Hepatocyte (in vitro differentiated cells): Measurements from ENCODE around the gene SRRM2. TPM values are rescaled to one million over a fixed set of nuclear protein-coding genes. Genes with fewer than 3 reads are reported as not detected.

Experiments
- DNase-seq: peaks from one replicate; pipeline ENCODE4 v3.0.0-alpha.2; 2016; ENCODE audit warnings: low spot score
- H2AFZ ChIP-seq: fragments of 200-600 bp; sonication (generic); 2 replicates; pipeline ENCODE4 v1.6.0; 2016; ENCODE audit warnings: antibody characterized with exemption, mild to moderate bottlenecking
- H3K27ac ChIP-seq: fragments of 200-600 bp; sonication (generic); 2 replicates; pipeline ENCODE4 v1.5.1; 2016; ENCODE audit warnings: mild to moderate bottlenecking
- H3K27me3 ChIP-seq: fragments of 200-600 bp; sonication (generic); 2 replicates; pipeline ENCODE4 v1.6.1; 2016
- H3K36me3 ChIP-seq: fragments of 200-600 bp; sonication (generic); replicated peaks from 2 replicates; pipeline ENCODE4 v1.5.1; 2016; ENCODE audit warnings: low read depth; ENCODE audit not compliant: insufficient read depth
- H3K4me1 ChIP-seq: fragments of 200-600 bp; sonication (generic); 2 replicates; pipeline ENCODE4 v1.5.1; 2016; ENCODE audit warnings: mild to moderate bottlenecking, moderate library complexity; ENCODE audit not compliant: insufficient read depth
- H3K4me2 ChIP-seq: fragments of 200-600 bp; sonication (generic); 2 replicates; pipeline ENCODE4 v1.6.0; 2016
- H3K4me3 ChIP-seq: fragments of 200-600 bp; sonication (generic); 2 replicates; pipeline ENCODE4 v1.5.1; 2016; ENCODE audit warnings: mild to moderate bottlenecking
- H3K79me2 ChIP-seq: fragments of 200-600 bp; sonication (generic); 2 replicates; pipeline ENCODE4 v1.6.0; 2017; ENCODE audit warnings: mild to moderate bottlenecking
- H3K9me2 ChIP-seq: fragments of 200-600 bp; sonication (generic); replicated peaks from 2 replicates; pipeline ENCODE4 v1.6.0; 2017; ENCODE audit warnings: mild to moderate bottlenecking; ENCODE audit not compliant: insufficient read depth
- H3K9me3 ChIP-seq: fragments of 200-600 bp; sonication (generic); 2 replicates; pipeline ENCODE4 v1.5.1; 2016; ENCODE audit warnings: low read depth, mild to moderate bottlenecking
- H4K20me1 ChIP-seq: fragments of 200-600 bp; sonication (generic); 2 replicates; pipeline ENCODE4 v1.6.0; 2016; ENCODE audit warnings: mild to moderate bottlenecking; ENCODE audit not compliant: insufficient read depth, poor library complexity, severe bottlenecking
- EZH2 ChIP-seq: fragments of 200-600 bp; sonication (generic); IDR thresholded peaks from 2 replicates; pipeline ENCODE4 v1.6.1; 2016; ENCODE audit warnings: antibody characterized with exemption, mild to moderate bottlenecking, borderline replicate concordance
- EZH2phosphoT487 ChIP-seq: fragments of 200-600 bp; sonication (generic); IDR thresholded peaks from one replicate; pipeline ENCODE4 v1.6.1; 2018; ENCODE audit warnings: antibody characterized with exemption, mild to moderate bottlenecking, low read depth, moderate library complexity; ENCODE audit not compliant: unreplicated experiment, severe bottlenecking
- WGBS: methylation state at CpG from one replicate; pipeline ENCODE4 v1.1.6; 2016; ENCODE audit warnings: low lambda C conversion rate; ENCODE audit errors: missing lambda C conversion rate; 5-methylcytosine and 5-hydroxymethylcytosine counted together
- polyA plus RNA-seq: library from polyadenylated mRNA; unstranded; fragments of >200 nt; fragmentation: Nextera tagmentation; extraction: Ambion mirVana; gene quantifications from 2 replicates; pipeline ENCODE4 v1.2.1, GENCODE V29; 2016
- total RNA-seq: library from RNA; depleted of rRNA; stranded (reverse); fragments of >200 nt; gene quantifications from 2 replicates; pipeline ENCODE4 v1.2.3, GENCODE V29; 2014
- TF ChIP-seq, protein P1 (sequence below): fragments of 200-600 bp; sonication (generic); IDR thresholded peaks from 2 replicates; pipeline ENCODE4 v1.5.1; 2016; ENCODE audit warnings: antibody characterized with exemption, mild to moderate bottlenecking; ENCODE audit not compliant: poor library complexity

SRRM2 gene
- total and polyA plus RNA-seq, 2 experiments from 2014 or later, result 142 to 403 TPM

GRCh38 chr16:2744711-2745110, 7.7 kb upstream of the SRRM2 start:
- TF ChIP-seq EZH2, result no peak
- no peak for TF ChIP-seq EZH2phosphoT487
- TF ChIP-seq, protein P1, sequence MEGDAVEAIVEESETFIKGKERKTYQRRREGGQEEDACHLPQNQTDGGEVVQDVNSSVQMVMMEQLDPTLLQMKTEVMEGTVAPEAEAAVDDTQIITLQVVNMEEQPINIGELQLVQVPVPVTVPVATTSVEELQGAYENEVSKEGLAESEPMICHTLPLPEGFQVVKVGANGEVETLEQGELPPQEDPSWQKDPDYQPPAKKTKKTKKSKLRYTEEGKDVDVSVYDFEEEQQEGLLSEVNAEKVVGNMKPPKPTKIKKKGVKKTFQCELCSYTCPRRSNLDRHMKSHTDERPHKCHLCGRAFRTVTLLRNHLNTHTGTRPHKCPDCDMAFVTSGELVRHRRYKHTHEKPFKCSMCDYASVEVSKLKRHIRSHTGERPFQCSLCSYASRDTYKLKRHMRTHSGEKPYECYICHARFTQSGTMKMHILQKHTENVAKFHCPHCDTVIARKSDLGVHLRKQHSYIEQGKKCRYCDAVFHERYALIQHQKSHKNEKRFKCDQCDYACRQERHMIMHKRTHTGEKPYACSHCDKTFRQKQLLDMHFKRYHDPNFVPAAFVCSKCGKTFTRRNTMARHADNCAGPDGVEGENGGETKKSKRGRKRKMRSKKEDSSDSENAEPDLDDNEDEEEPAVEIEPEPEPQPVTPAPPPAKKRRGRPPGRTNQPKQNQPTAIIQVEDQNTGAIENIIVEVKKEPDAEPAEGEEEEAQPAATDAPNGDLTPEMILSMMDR, result no peak
- no peak for DNase-seq
- no peaks in the 10 kb centered on the region for H3K36me3 ChIP-seq
- H3K79me2 ChIP-seq, result no peaks in the 10 kb centered on the region
- H3K4me3 ChIP-seq, result no peak overlapping the region
- H3K4me2 ChIP-seq, result no peak overlapping the region
- no peak overlapping the region for H2AFZ ChIP-seq
- no peaks in the 10 kb centered on the region for H3K9me3 ChIP-seq
- H3K9me2 ChIP-seq, result no peaks in the 10 kb centered on the region
- H3K4me1 ChIP-seq, result no peaks in the 10 kb centered on the region
- H3K27ac ChIP-seq, result no peak overlapping the region
- WGBS, result 91% methylated on average over 6 of the region's 6 CpGs
- no peaks in the 10 kb centered on the region for H3K27me3 ChIP-seq
- H4K20me1 ChIP-seq, result no peaks in the 10 kb centered on the region

- no peak overlapping the region for H3K4me3 ChIP-seq
- H3K9me2 ChIP-seq, result no peaks in the 10 kb centered on the region
- no peak overlapping the region for H3K4me2 ChIP-seq
- no peaks in the 10 kb centered on the region for H3K27me3 ChIP-seq
- no peaks in the 10 kb centered on the region for H3K9me3 ChIP-seq
- no peaks in the 10 kb centered on the region for H3K36me3 ChIP-seq
- H3K79me2 ChIP-seq, result peaks cover 2% of the 10 kb centered on the region
- TF ChIP-seq EZH2phosphoT487 (no peak), EZH2 (no peak)
- TF ChIP-seq, protein P1, result no peak
- no peaks in the 10 kb centered on the region for H4K20me1 ChIP-seq
- H3K27ac ChIP-seq, result no peak overlapping the region
- 83% methylated on average over 15 of the region's 15 CpGs for WGBS
- H3K4me1 ChIP-seq, result no peaks in the 10 kb centered on the region
- H2AFZ ChIP-seq, result no peak overlapping the region
- no peak for DNase-seq
These were observed 7.1 kb upstream of the SRRM2 start for GRCh38 chr16:2745116-2745890.

- H3K27me3 ChIP-seq, result no peaks in the 10 kb centered on the region
- no peaks in the 10 kb centered on the region for H4K20me1 ChIP-seq
- no peak overlapping the region for H3K27ac ChIP-seq
- H3K79me2 ChIP-seq, result peaks cover 9% of the 10 kb centered on the region
- 91% methylated on average over 9 of the region's 9 CpGs for WGBS
- H3K4me2 ChIP-seq, result no peak overlapping the region
- no peaks in the 10 kb centered on the region for H3K4me1 ChIP-seq
- TF ChIP-seq, protein P1, result no peak
- TF ChIP-seq EZH2, result no peak
- no peak for TF ChIP-seq EZH2phosphoT487
- H3K4me3 ChIP-seq, result no peak overlapping the region
- DNase-seq, result no peak
- no peaks in the 10 kb centered on the region for H3K9me3 ChIP-seq
- H2AFZ ChIP-seq, result no peak overlapping the region
- H3K9me2 ChIP-seq, result no peaks in the 10 kb centered on the region
- H3K36me3 ChIP-seq, result no peaks in the 10 kb centered on the region
These were observed 6.5 kb upstream of the SRRM2 start for GRCh38 chr16:2745961-2746360.
